ENCODE measurements around the gene LMX1B.
"Not testable (repeated sequence)": the region's sequence is repeated elsewhere in the genome, so short reads cannot be mapped to it uniquely, and the experiment has no call there.

LMX1B gene

DNA sequence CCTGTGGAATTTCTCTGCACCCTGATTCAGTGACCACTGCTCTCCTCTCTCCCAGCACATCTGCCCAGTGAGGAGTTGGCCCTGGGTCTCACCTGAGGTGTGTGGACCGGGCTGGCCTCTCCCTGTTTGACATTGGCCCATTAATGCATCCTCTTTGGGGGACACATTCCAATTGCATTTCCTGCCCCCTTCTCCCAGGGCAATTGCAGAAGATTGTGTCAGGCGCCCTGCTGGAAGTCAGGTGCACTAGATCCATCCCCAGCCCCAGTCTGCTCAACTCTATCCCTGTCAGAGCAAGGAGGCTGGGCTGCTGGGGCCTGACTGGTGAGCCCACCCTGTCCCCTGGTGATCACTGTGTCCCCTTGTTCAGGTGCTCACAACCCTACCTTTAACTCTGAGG, 84.5 kb downstream of the LMX1B start:
- in situ Hi-C loops (cut with HindIII; ENCODE audit: low pct_ligation_motif_present, low pct_unique_long_range_greater_than_20kb, low sequenced_read_pairs), result no loop called here
- no peak for DNase-seq

DNA sequence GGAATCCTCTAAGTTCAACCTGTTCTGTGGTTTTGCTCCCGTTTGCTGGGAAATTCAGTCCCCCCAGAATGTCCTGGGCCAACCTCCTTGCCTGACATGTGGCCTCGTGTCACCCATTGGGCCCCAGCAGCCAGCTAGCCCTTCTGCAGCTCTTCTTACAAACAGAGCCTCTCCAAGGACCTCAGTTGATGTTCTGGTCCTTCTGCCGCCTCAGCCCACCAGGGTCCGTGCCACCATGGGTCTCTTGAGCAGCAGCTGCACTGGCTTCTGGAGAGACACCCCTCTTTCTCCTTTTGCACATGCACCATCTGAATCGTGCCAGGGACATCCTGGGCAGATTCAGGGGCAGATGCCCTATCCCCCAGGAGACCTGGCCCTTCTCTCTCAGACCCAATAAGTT, 85.0 kb downstream of the LMX1B start:
- no peak for DNase-seq
- in situ Hi-C loops (cut with HindIII; ENCODE audit: low pct_ligation_motif_present, low pct_unique_long_range_greater_than_20kb, low sequenced_read_pairs), result no loop called here

DNA sequence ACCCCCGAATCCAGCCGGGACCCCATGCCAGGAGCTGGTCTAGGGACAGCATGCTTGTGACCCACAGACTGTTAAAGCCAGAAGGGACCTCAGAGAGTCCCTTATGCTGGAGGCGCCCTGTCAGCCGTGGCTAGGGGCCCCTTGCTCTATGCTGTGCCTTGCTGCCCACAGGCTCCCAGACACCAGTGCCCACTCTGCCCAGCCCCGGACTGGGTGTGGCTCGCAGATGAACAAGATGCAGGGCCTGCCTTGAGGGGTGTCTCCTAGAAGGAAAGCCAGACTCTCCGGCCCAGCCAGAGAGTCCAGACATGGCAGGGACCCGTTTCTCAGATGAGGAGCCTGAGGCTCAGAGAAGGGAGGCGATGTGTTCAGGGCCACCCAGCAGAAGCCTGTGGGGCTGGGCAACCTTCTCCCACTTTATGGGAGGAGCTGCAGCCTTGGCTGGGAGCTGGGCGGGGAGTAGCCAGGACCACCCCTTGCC, 85.7 kb downstream of the LMX1B start:
- DNase-seq, result no peak
- in situ Hi-C loops (cut with HindIII; ENCODE audit: low pct_ligation_motif_present, low pct_unique_long_range_greater_than_20kb, low sequenced_read_pairs), result no loop called here

DNA sequence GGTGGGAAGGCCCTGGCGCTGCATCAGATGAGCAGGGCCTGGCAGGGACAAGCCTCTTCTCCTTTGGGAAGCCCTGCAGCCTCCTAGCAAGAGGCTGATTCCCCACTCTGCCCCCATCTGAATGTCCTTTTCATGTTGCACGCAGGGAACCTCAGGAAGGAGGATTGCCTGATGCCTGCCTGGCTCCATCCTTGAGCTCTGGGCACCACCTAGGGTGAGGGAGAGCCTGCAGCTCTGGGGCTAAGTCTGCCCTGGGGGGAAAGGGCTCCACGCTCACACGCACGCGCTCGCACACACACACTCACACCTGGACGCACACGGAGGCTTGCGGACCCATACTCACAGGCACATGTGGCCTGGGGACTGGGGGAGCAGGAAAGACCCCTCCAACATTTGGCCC, 86.6 kb downstream of the LMX1B start:
- no peak for DNase-seq
- in situ Hi-C loops (cut with HindIII; ENCODE audit: low pct_ligation_motif_present, low pct_unique_long_range_greater_than_20kb, low sequenced_read_pairs), result no loop called here

DNA sequence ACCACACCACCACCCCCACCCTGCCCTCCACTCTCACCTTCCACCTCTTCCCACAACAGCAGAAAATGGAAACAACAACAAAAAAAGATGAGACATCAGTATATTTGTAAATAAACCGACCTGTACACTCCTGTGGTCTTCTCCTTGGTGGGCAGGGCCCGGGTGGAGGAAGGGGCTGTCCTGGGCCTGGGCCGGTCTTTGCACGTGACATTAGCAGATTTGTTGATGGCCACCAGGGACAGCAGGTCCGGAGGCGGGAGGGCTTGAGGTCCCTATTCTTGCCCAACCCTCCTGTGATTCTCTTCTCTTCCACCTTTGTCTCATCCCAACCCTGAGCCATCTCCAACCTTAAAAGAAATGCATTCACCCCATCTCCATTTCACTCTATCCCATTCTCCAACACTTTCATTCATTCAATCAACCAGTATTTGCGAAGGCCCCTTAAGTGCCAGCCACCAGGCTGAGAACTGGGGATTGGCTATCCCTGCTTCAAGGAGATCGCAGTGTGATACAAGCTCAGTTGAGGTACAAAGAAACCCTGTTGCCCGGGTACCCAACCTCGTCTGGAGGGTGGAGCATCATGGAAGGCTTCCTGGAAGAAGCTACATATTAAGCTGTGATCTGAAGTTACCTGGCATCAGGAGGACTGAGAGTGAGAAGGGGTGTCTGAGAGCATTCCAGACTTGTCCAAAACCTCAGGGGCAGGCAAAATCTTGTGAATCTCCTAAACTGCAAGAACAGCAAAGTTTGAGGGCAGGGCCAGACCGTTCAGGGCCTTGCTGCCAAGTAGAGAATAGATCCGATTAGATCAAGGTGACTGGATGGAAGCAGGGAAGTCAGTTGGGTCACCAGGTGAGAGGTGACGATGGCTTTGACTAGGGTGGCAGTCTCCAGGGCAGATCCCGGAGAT, 87.4 kb downstream of the LMX1B start:
- in situ Hi-C loops (cut with HindIII; ENCODE audit: low pct_ligation_motif_present, low pct_unique_long_range_greater_than_20kb, low sequenced_read_pairs), result no loop called here
- no peak for DNase-seq

DNA sequence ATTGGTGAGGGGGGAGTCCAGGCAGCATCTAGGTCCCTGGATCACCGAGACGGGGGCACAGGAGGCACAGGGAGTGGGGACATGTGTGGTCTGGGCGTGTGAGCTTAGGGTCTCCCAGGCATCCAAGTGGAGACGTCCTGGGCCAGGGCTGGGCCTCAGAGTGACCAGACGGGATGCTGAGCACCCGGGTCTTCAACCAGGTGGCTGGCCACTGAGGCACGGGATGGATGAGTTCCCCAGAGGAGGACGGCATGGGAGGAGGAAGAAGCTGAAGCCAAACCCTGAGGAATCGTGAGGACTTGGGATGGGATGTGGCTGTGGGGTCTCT, 88.0 kb downstream of the LMX1B start:
- in situ Hi-C loops (cut with HindIII; ENCODE audit: low pct_ligation_motif_present, low pct_unique_long_range_greater_than_20kb, low sequenced_read_pairs), result no loop called here

DNA sequence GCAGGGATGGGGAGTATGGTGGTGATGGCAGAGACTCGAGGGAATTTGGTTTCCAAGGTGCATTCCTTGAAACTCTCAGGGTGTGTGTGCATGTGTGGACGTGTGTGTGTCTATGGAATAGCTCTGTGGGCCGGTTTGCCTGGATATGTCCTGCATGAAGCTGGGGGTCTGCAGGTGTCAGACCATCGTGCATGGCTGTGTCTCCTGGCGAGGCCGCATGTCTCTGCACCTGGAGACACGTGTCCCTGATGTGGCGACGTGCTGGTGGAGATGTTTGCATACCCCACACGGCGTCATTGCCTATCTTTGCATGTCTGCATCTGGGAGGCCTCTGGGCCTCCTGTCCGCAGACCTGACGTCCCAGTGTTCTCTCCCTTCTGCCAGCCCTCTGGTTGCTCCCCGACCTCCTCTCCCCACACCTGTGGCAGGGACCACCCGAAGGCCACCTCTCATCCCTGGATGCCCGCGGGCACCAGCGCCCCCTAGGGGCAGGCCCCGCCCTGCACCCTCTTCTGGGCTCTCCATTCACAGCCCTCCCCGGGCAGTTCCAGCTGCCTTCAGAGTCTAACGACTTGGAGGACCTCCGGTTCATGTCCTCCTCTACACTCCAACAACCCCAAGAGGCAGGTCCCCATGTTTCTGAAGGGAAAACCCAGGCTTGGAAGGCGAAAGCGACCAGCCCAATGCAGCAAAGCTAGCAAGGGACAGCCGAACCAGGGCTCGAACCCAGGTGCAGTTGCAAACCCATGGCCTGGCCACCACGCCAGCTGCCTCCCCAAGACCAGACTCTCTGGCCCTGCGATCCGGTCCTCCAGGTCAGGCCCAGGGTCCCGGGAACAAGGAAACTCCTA, 88.6 kb downstream of the LMX1B start:
- in situ Hi-C loops (cut with HindIII; ENCODE audit: low pct_ligation_motif_present, low pct_unique_long_range_greater_than_20kb, low sequenced_read_pairs), result no loop called here
- DNase-seq, result no peak

More for the DNA sequence above, 88.0 kb downstream of the LMX1B start:
- DNase-seq, result no peak

DNA sequence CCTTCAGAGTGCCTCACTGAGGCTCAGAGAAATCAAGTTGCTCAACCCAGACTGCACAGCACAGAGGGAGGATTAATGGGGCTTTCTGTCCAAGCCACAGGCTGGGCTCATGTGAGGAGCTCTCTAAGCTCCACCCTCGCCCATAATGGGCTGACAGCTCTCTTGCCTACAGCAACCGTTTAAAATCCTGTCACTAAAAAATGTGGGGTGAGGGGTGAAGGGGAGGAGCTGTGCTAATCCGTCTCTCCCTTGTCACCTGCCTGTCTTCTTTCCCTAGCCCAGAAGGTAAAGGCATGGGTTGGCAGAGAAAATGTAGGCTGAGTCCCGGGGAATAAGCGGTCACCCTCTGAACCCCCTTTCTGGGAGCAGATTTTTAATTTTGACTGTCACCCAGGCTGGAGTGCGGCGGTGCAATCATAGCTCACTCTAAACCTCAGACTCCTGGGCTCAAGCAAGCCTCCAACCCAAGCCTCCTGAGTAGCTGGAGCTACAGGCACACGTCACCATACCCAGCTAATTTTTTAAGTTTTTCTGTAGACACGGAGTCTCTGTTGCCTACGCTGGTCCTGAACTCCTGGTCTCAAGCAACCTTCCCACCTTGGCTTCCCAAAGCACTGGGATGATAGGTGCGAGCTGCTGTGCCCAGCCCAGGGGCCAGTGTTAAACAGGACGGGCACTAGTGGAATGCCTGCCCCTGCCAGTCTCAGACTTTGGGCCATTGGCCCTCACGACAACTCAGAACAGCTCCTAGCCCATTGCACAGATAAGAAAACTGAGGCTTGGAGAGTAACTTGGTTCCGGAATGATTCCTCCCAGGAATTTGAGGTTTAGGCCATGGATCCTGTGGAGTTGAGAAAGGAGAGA, 89.5 kb downstream of the LMX1B start:
- in situ Hi-C loops (cut with HindIII; ENCODE audit: low pct_ligation_motif_present, low pct_unique_long_range_greater_than_20kb, low sequenced_read_pairs), result no loop called here
- DNase-seq, result no peak

DNA sequence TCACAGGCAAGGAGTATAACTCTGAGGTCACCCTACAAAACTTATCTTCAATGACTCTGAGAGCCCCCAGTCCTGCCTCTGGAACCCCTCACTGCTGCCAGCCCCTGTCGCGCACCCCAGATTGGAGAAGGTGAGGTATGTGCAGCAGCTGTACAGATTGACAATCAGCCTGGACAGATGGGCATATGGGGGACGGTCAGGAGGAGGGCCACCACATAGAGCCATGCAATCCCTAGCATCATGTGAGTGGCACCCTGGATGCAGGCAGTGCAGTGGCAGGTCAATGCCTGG, 90.1 kb downstream of the LMX1B start:
- DNase-seq, result no peak
- in situ Hi-C loops (cut with HindIII; ENCODE audit: low pct_ligation_motif_present, low pct_unique_long_range_greater_than_20kb, low sequenced_read_pairs), result no loop called here

DNA sequence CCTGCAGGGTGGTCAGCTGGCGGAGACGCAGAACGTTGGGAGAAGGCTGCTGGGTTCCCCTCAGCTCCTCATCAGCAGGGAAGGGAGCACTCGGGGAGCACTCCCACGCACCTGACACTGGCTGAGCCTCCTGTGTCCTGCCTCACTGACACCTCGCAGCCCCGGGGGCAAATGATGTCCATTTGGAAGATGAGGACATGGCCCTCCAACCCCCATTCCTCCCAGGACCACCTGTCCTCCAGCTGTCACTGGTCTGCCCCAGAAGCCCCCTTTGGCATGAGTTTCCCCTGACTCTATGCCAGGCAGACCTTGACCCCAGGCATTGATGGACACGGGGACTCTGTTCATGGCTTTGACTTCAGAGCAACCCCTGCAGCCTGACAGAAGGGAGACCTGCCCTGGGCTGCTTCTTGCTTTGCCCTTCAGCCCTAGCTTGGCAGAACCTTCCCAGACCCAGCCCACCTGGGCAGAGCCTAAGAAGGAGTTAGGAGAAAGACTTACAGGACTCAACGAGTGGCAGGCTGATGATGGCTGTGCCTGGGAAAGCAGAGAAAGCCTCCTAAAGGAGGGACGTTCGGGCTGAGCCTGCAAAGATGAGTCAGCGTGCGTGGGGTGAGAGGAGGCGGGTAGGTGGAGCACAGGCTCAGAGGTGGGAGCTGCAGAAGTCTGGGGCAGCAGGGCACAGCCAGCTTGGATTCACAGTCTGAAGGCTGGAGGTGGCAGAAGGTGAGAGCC, 90.6 kb downstream of the LMX1B start:
- DNase-seq, result peak; percentile 67
- in situ Hi-C loops (cut with HindIII; ENCODE audit: low pct_ligation_motif_present, low pct_unique_long_range_greater_than_20kb, low sequenced_read_pairs), result no loop called here

DNA sequence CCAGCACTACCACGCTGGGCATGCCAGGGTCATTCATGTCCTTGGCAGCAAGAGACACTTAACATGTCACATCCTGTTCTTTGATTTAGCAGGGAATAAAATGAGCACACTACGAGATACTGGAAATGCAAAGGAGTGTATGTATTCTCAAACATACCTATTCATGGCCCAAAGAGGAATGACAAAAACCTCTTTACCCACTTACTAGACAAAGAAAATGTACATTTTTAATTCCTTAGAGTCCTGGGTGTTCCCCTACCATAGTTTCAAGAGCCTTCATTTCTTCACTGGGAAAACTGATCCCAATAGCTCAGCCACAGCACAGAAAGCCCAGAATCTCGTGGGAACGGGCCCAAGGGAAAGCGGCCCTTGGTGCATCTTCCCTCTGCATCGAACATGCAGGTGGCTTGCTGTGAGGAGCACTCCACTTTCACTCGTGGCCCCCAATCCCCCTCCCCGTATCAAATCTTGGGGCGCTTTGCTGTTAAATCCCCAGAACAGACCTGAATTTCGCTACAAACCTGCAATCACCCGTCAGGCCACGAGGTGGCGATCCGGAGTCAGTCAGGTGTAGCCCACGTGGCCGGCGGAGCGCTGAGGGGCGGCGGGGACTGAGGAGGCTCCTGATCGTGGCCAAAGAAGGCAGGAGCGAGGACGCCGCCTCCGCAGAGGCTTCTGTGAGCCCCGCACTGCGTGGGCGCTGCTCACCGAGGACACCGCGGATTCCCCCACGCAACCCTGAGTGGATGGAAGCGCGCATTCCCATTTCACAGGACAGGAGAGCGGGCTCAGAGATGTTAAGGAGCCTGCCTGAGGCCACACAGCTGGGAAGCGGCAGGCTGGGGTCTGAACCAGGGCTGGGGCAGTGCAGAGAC, 91.4 kb downstream of the LMX1B start:
- in situ Hi-C loops (cut with HindIII; ENCODE audit: low pct_ligation_motif_present, low pct_unique_long_range_greater_than_20kb, low sequenced_read_pairs), result no loop called here
- peak; percentile 71 for DNase-seq

DNA sequence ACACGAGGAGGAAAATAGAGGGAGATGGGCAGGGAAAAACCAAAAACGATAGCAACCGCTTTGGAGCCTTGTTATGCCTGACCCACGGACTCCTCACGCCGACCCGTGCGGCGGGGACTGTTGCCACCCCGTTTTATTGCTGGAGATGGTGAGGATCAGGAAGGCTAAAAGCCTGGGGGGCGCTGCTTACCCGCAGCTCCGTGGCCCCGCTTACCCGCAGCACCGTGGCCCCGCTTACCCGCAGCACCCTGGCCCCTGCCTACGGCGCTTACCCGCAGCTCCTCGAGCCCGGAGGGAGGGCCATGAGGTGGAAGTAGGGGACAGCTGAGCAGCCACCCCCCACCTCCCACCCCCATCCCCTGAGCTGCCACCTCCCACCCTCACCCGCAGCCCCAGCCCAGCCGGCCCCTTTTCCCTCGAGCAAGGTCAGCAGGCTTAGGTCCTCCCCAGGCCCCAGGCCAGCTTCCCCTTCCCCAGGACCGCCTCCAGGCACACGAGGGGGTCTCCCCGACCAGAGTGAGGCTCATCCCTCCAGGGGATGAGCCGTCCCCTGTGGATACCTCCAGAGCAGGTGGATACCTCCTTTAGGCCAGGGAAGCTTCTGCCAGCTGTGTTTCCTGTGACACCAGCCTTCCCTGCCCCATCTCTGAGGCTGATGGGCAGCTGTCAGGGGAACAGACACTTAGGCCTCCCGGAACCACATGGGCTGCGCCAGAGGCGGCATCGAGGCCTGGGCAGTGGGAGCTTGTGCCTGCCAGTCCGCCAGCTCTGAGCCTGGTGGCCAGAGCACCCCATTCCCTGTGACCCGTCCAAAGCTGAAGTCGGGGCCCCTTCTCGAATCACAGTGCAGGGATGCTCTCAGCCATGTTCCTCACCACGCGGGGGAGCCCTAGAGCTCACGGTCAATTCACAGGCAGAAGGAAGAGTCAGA, 92.3 kb downstream of the LMX1B start:
- in situ Hi-C loops (cut with HindIII; ENCODE audit: low pct_ligation_motif_present, low pct_unique_long_range_greater_than_20kb, low sequenced_read_pairs), result no loop called here
- peak; percentile 56 for DNase-seq

DNA sequence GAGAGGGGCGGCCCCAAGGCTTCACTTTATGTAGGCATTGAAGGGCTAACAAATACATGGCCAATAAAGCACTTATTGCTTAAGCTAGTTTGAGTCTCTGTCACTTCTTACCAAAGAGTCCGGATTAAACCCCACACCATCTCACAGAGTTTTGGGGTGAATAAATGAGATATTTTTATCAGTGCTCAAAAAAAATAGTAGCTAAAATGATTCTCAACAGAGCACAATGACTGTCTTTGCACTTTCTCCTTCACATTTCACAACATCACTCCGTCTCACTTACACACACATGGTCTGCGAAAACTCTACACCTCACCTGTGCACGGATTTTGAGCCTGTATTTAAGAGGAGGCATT, 92.9 kb downstream of the LMX1B start:
- in situ Hi-C loops (cut with HindIII; ENCODE audit: low pct_ligation_motif_present, low pct_unique_long_range_greater_than_20kb, low sequenced_read_pairs), result no loop called here
- no peak for DNase-seq

DNA sequence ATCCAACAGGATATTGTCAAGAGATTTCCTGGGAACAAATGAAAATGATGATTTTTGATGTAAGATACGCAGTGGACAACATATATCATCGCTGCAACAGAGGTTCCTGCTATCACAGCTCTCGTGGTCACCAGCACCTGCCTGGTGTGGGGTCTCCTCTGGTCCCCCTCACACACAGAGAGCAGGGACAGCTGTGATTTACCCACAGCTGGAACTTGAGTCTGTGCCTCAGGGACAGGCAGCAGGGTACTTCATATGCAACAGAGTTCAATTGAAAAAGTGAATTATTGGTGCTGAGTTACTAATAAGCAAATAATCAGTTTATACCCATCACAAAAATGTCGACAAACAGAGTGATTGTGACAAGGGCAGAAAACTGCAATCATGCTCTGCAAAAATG, 93.4 kb downstream of the LMX1B start:
- DNase-seq, result no peak
- in situ Hi-C loops (cut with HindIII; ENCODE audit: low pct_ligation_motif_present, low pct_unique_long_range_greater_than_20kb, low sequenced_read_pairs), result no loop called here

DNA sequence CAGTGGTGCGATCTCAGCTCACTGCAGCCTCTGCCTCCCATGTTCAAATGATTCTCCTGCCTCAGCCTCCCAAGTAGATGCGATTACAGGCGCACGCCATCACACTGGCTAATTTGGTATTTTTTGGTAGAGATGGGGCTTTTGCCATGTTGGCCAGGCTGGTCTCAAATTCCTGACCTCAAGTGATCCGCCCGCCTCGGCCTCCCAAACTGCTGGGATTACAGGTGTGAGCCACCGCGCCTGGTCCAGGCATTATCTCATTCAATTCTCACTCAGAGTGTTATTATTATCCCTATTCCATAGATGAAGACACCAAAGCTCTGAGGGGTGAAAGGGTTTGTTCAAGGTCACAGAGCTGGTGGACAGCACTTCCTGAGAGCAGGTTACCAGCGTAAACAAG, 94.0 kb downstream of the LMX1B start:
- DNase-seq; in situ Hi-C loops (cut with HindIII; ENCODE audit: low pct_ligation_motif_present, low pct_unique_long_range_greater_than_20kb, low sequenced_read_pairs): not testable (repeated sequence)

DNA sequence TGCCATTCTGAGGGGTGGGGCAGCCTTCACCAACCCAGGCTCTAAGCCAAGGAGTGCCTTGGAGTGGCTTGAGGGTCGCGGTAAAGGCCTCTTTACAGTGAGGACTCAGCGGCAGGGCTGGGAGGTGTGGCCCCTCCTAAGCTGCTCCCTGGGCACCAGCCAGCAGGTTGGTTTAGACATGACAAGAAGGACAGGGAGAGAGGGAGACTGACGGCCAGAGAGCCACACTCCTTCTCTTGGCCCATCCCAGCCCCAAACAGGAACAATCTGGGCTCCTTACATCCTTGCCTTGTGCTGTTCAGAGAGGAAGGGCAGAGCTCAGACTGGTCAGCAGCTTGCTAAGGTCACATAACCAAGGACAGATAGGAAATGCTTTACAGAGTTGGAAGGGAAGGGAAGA, 94.5 kb downstream of the LMX1B start:
- in situ Hi-C loops (cut with HindIII; ENCODE audit: low pct_ligation_motif_present, low pct_unique_long_range_greater_than_20kb, low sequenced_read_pairs), result no loop called here
- no peak for DNase-seq

DNA sequence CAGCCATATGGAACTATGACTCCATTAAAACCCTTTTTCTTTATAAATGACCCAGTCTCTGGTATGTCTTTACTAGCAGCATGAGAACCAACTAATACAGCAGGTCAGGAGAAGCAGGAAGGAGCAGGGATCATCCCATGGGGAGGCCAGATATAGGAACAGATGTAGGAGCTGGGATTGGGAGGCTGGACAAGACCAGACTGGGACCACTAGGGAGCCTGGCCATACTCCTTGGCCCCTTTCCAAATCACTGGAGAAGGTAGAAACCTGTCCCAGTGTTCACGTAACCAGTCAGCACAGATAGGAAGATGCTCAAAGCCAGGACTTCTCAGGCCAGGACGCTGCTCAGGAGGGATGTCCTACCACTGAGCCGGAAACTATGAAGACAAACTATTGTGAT, 95.5 kb downstream of the LMX1B start:
- no peak for DNase-seq
- in situ Hi-C loops (cut with HindIII; ENCODE audit: low pct_ligation_motif_present, low pct_unique_long_range_greater_than_20kb, low sequenced_read_pairs), result no loop called here
